ENCODE data around the gene FOXJ3. TPM values are rescaled to one million over a fixed set of nuclear protein-coding genes. Genes with fewer than 3 reads are reported as not detected.

FOXJ3 gene
- total RNA-seq, 3 donors from 2014 or later, result 47.0 to 57.3 (median 53.4) TPM

GRCh38 chr1:42364089-42364488, 29.1 kb upstream of the FOXJ3 start:
- intact Hi-C loops (cut with DNase I, micrococcal nuclease), result no loop called here

DNA sequence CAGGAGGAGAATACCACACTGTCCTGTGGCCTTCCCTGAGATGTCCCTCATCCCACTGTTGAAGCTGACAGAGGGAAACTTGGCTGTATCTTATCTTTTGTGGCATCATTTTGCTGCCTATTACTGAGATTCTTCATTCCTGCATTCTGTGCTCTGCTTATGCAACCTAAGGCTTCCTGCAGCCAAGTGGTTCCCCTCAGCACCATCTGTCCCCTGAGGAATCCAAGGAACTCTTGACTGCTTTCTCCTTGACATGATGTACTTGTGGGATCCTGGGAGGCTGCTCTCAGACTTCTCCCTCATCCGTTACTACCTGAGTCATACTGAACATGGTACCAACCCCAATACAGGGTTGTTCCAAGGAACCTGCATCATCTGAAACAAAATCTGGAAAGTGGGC, 24.4 kb upstream of the FOXJ3 start:
- no peak overlapping the region for H3K4me3 ChIP-seq
- no peaks in the 10 kb centered on the region for H3K9me3 ChIP-seq
- no peak for ATAC-seq
- no peaks in the 10 kb centered on the region for H3K4me1 ChIP-seq (ENCODE audit: low read depth)
- TF ChIP-seq CTCF (IDR thresholded peaks at IDR 0.05), result no peak
- intact Hi-C loops (cut with DNase I, micrococcal nuclease), result no loop called here
- H3K36me3 ChIP-seq (ENCODE audit: low read depth), result no peaks in the 10 kb centered on the region
- DNase-seq, result no peak

More at GRCh38 chr1:42364089-42364488, 29.1 kb upstream of the FOXJ3 start:
- no peak for TF ChIP-seq CTCF (IDR thresholded peaks at IDR 0.05)
- no peaks in the 10 kb centered on the region for H3K9me3 ChIP-seq
- no peaks in the 10 kb centered on the region for H3K4me1 ChIP-seq (ENCODE audit: low read depth)
- DNase-seq, result no peak
- ATAC-seq, result no peak
- no peak overlapping the region for H3K4me3 ChIP-seq
- H3K36me3 ChIP-seq (ENCODE audit: low read depth), result no peaks in the 10 kb centered on the region

- intact Hi-C loops (cut with DNase I, micrococcal nuclease), result no loop called here
- Histone ChIP-seq H3K4me1 (ENCODE audit: low read depth) (no peaks in the 10 kb centered on the region), H3K4me3 (no peak overlapping the region), H3K36me3 (ENCODE audit: low read depth) (no peaks in the 10 kb centered on the region), H3K9me3 (no peaks in the 10 kb centered on the region)
- TF ChIP-seq CTCF (IDR thresholded peaks at IDR 0.05), result no peak
- ATAC-seq (no peak), DNase-seq (no peak)
Measured at GRCh38 chr1:42358791-42359190, 23.8 kb upstream of the FOXJ3 start.

GRCh38 chr1:42350086-42350485, 15.1 kb upstream of the FOXJ3 start:
- no peaks in the 10 kb centered on the region for H3K9me3 ChIP-seq
- intact Hi-C loops (cut with DNase I, micrococcal nuclease), result no loop called here
- H3K4me3 ChIP-seq, result no peak overlapping the region
- no peaks in the 10 kb centered on the region for H3K4me1 ChIP-seq (ENCODE audit: low read depth)
- DNase-seq (no peak), ATAC-seq (no peak)
- H3K36me3 ChIP-seq (ENCODE audit: low read depth), result no peaks in the 10 kb centered on the region
- TF ChIP-seq CTCF (IDR thresholded peaks at IDR 0.05), result no peak

DNA sequence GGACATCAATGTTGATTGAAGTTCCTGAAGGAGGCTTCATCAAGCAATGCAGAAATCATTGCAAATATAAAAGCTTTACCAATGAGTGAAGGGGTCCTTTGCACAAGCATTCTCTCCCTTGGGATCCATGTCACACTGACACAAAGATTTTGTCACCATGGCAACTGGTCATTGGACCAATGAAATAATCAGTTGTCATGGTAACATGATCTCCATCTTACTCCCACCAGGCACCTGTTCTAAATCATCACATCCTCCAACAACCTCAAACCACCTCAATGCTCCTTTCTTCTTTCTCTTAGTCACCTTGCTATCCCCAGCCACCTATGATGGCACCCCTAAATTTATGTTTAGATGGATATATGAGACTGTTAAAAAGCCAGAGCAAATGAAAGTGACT, 13.5 kb upstream of the FOXJ3 start:
- TF ChIP-seq CTCF (IDR thresholded peaks at IDR 0.05), result no peak
- no peak for DNase-seq
- H3K4me1 ChIP-seq (ENCODE audit: low read depth), result no peaks in the 10 kb centered on the region
- no peak for ATAC-seq
- H3K9me3 ChIP-seq, result no peaks in the 10 kb centered on the region
- no peaks in the 10 kb centered on the region for H3K36me3 ChIP-seq (ENCODE audit: low read depth)
- intact Hi-C loops (cut with DNase I, micrococcal nuclease), result no loop called here
- no peak overlapping the region for H3K4me3 ChIP-seq

GRCh38 chr1:42343049-42343448, 8.0 kb upstream of the FOXJ3 start:
- intact Hi-C loops (cut with DNase I, micrococcal nuclease), result no loop called here
- no peaks in the 10 kb centered on the region for H3K9me3 ChIP-seq
- no peak for TF ChIP-seq CTCF (IDR thresholded peaks at IDR 0.05)
- H3K36me3 ChIP-seq (ENCODE audit: low read depth), result no peaks in the 10 kb centered on the region
- H3K4me3 ChIP-seq, result no peak overlapping the region
- DNase-seq (no peak), ATAC-seq (no peak)
- H3K4me1 ChIP-seq (ENCODE audit: low read depth), result peaks cover 11% of the 10 kb centered on the region

Data from mucosa of descending colon (tissue), 3 donors.